Stimulated activated CD8-positive, alpha-beta memory T cell treated with anti-CD3 and anti-CD28 coated beads, Interleukin-15, amount 100 ng/mL, for 48 hours (primary cell): Measurements from ENCODE around the gene CERS6.

Experiments
- DNase-seq, 2 donors: peaks; one replicate each; pipeline ENCODE4 v3.0.0-alpha.2; 2020; ENCODE audit warnings: low read depth in 2 of 2

The CERS6 gene

GRCh38 chr2:168602846-168603401, 146.9 kb downstream of the CERS6 start:
- DNase-seq, result no peak

DNA sequence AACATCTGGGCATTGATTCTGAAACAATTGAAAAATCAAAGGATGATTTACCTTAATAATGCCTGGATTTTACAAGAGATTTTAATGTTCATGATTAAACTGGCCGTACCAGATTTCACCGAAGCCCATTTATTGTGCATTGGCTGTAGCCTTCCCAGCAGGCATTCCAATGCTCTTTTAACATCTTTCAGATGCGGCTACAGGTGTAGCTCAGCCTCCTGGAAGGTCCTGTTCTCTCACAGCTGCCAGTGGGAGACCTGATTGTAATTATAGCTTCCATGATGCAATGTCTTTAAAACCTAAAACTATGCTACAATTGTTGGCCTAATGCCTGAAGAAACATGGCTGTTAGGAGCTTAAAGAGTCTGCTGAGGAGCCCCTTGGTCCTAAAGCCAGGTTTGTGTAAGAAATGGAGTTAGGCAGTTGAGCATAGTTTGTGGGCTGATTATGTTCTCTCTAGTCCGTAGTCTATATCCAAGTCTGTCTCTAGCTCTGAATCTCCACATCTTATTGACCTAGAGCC, 147.4 kb downstream of the CERS6 start:
- no peak for DNase-seq

DNA sequence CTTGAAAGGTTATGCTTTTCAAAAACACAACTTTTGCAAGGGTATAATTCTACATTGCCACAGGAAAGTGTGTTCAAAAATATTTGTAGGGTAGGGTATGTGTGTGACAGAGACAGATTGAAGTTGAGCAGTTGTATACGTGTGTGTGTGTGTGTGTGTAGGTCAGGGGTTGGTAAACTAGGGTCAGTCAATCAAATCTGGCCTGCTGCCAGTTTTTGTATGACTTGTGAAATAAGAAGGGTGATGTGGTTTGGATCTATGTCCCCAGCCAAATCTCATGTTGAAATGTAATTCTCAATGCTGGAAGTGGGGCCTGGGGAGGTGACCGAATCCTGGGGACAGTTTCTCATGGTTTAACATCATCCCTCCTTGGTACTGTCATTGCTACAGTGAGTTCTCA, 148.2 kb downstream of the CERS6 start:
- no peak for DNase-seq

DNA sequence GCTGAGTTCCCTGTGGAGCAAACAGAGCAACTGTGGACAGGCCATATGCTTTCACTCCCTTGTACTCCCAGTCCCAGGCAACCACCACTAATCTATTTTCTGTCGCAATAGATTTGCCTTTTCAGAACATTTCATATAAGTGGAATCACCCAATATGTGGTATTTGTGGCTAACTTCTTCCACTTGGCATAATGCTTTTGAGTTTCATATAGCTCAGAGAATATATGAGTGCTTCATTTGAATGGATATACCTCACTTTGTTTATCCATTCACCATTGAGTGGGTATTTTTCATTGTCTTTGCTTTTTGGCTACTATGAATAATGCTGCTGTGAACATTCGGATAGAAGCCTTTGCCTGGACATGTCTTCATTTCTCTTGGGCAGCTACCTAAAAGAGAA, 151.9 kb downstream of the CERS6 start:
- DNase-seq, result no peak

GRCh38 chr2:168608796-168609195, 152.7 kb downstream of the CERS6 start:
- no peak for DNase-seq

- DNase-seq, result no peak
Measured at GRCh38 chr2:168611091-168611490, 155.0 kb downstream of the CERS6 start.

- DNase-seq, result no peak
Measured at GRCh38 chr2:168611896-168612650, 156.0 kb downstream of the CERS6 start.

GRCh38 chr2:168612719-168613118, 156.6 kb downstream of the CERS6 start:
- DNase-seq, result no peak

DNA sequence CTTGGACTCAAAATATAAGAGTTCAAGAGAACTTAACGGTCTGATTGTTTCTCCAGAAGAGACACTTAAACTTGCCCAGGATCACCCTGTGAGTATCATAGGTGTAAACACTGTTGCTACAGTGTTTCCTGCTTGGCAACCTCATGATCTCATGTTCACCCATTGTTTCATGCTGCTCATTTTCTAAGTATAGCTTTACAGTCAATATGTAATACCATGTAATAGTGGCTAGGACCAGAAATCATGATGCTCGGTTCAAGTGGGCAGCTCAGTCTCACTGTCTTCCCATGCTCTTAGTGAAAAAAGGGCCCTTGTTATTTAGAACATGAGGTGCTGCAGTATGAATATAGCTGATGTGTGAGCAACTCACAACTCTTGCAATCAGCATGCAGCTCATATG, 157.5 kb downstream of the CERS6 start:
- DNase-seq, result no peak

- DNase-seq, result no peak
Measured at GRCh38 chr2:168614172-168615018, 158.3 kb downstream of the CERS6 start.

GRCh38 chr2:168620554-168620953, 164.5 kb downstream of the CERS6 start:
- DNase-seq, result no peak

DNA sequence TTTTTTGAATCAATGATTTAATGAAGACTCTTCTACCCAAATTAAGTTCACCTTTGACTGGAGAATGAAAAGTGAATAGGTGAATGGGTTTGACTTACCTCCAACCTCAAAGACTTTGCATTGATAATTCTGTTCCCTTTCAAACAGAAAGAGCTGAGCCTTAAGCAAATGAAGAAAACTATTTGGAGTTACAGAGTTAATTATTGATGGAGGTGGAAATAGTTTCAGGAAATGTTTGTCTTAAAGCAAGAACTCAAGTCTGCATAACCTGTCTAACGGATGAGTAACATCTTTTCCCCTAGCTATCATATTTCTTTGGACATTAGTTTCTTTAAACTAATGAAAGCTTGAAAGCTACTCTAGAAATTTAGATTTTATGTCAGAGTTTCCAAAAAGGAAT, 166.5 kb downstream of the CERS6 start:
- no peak for DNase-seq

GRCh38 chr2:168624028-168624427, 168.0 kb downstream of the CERS6 start:
- no peak for DNase-seq

DNA sequence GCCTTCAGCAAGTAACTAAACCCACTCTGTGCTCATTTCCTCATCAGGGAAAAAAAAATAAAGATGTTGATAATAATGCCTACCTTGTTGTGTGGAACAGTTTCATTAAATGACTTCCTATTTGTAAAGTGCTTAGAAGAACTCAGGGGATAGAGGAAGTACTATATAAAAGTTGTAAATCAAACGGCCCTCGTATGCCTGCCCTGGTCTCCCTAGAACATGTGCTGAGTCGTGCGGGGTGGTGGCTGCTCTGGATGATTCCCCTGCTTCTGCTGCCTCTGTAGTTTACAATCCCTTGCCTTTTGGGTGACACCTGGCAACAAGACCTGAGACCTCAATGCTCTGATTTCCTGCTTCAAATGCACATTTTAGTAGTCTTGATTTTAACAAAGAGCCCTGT, 170.0 kb downstream of the CERS6 start:
- DNase-seq, result no peak

DNA sequence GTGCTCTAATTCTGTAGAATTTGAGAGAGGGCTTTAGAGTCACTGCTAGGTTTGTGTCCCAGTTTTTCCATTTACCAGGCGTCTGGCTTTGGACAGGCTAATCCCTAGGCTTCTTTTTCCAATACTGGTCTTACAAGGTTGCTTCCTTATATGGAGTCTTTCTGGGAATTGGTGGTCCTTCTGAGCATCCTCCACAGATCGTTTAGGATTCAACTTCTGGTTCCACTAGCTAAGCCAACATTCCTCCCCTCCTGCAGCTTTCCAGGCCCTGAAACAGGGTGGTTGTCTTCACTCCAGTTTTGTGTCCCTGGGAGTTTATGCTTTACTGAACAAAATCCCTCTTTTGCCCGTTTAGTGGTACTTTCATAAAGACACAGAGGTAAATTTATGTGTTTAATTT, 170.6 kb downstream of the CERS6 start:
- no peak for DNase-seq

DNA sequence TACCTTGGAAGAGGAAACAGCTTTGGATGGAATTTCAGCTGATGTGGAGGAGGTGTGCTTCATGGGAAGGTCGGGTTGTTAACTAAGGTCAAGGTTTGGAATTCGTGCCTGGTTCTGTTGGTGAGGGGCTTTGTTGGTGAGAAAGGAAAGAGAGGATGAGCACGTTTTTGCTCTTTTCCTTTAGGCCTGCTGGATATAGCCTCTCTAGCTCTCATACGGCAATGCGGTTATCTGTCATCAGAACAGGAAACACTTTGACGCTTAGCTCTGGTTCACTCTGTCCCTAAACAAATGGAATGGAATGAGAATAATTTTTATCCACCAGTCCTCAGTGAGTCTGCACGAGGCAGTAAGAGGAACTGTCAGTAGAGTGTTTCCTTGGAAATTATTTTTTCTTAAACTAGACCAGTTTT, 176.6 kb downstream of the CERS6 start:
- no peak for DNase-seq

GRCh38 chr2:168633200-168633599, 177.1 kb downstream of the CERS6 start:
- DNase-seq, result no peak

DNA sequence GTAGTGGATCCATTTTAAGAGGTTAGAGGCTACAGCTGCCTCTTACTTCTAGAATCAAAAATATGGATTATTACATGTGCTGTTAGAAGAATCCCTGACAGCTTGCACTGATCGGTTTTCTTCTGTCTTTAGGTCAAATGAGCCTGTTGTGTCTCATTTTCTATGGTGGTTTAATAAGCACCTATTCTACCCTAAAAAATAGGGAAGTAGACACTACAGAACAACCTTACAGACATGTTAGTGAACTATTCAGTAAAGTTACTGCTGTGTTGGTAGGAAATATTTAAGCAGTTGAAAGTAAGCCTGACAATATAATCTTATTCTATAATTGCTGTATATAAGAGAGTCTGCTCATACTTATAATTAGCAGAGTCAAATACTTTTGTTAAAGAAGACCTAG, 177.8 kb downstream of the CERS6 start:
- DNase-seq, result no peak

- no peak for DNase-seq
Measured at GRCh38 chr2:168635065-168635577, 179.0 kb downstream of the CERS6 start.

- no peak for DNase-seq
Measured at GRCh38 chr2:168639018-168639417, 182.9 kb downstream of the CERS6 start.

DNA sequence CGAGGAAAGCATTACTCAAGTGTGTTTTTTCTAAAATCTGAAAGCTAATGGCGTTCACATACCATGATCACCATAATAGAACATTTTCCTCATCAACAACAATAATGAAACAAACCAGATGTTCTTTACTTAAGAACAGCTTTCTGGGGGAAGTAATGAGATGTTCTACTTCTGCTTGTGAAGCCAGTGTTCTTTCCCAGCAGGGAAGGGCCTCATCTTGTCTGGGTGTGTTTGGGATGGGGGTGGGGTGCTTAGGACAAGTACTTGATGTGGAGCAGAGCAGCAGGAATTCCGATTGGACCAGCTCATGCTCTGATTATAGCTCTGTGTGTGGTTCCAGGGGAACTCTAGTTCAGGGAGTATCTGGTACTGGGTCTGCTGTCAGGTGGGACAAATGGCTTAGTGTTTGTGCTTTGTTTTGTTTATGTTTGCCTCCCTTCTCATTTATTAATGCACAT, 183.4 kb downstream of the CERS6 start:
- DNase-seq, result no peak

GRCh38 chr2:168640039-168640438, 184.0 kb downstream of the CERS6 start:
- no peak for DNase-seq
